Motor neuron (in vitro differentiated cells): Measurements from ENCODE around the gene MAN2A1. TPM values are rescaled to one million over a fixed set of nuclear protein-coding genes. Genes with fewer than 3 reads are reported as not detected.
A peak's percentile ranks its signal among the peaks of the same experiment; 100 is the strongest.

Source experiments
- ATAC-seq, 8 experiments: fragments of 200-7000 bp; cut with Tn5 transposase; replicated peaks in 6 of 8; 2 replicates each; pipeline ENCODE4 v1.8.0; 2021; ENCODE audit warnings: mild to moderate bottlenecking in 8 of 8, moderate library complexity in 8 of 8
- H3K27ac ChIP-seq, 2 donors: fragments of 250-450 bp; sonication (Bioruptor Pico); 2 replicates each; pipeline ENCODE4 v1.9.0; 2021; ENCODE audit warnings: antibody characterized with exemption in 2 of 2, mild to moderate bottlenecking in 2 of 2, moderate library complexity in 1 of 2
- H3K4me1 ChIP-seq, 2 donors: fragments of 250-450 bp; sonication (Bioruptor Pico); replicated peaks in 1 of 2; 2 replicates each; pipeline ENCODE4 v1.6.1; 2021; ENCODE audit warnings: antibody characterized with exemption in 2 of 2, mild to moderate bottlenecking in 2 of 2, moderate library complexity in 1 of 2
- H3K4me3 ChIP-seq, 5 donors: fragments of 250-450 bp; sonication (Bioruptor Pico); 2 replicates each; pipeline ENCODE4 v1.9.0; 2021; ENCODE audit warnings: antibody characterized with exemption in 5 of 5, mild to moderate bottlenecking in 5 of 5, moderate library complexity in 4 of 5
- WGBS, 10 experiments: fragments of 450-650 bp; shearing (Covaris generic); methylation state at CpG; one replicate each; pipeline ENCODE4 v1.0.0; 2022; 5-methylcytosine and 5-hydroxymethylcytosine counted together
- in situ Hi-C, 9 experiments: fragments of 400-800 bp; cut with MboI; loops; one replicate each; pipeline ENCODE4 v1.15.0; 2021; ENCODE audit warnings: low sequenced_read_pairs in 9 of 9, low pct_unique_long_range_greater_than_20kb in 2 of 9; ENCODE audit not compliant: unreplicated experiment in 9 of 9
- total RNA-seq, 8 experiments: library from RNA; unstranded; fragments of 300-600 nt; gene quantifications; 2 replicates each; pipeline versions ENCODE4 v1.2.3 to v1.2.4, GENCODE V29; 2022

MAN2A1 gene
- total RNA-seq, 8 experiments from 2014 or later: 9.1 to 59.7 (median 15.5) TPM

GRCh38 chr5:109718632-109719031, 28.9 kb downstream of the MAN2A1 start:
- WGBS, 10 experiments: 83 to 100% (median 100%) methylated on average over 1 to 4 of the region's 4 CpGs; no CpG with 5 or more reads in 2 of the 10 experiments
- ATAC-seq: no peak
- H3K27ac ChIP-seq: no peak overlapping the region
- H3K4me3 ChIP-seq: no peak overlapping the region
- in situ Hi-C loops: no loop called here
- H3K4me1 ChIP-seq: peaks cover 0 to 3% of the 10 kb centered on the region in 2 donors

GRCh38 chr5:109719978-109720377, 30.3 kb downstream of the MAN2A1 start:
- Histone ChIP-seq H3K4me3 (no peak overlapping the region), H3K4me1 (peaks cover 0 to 3% of the 10 kb centered on the region in 2 donors), H3K27ac (no peak overlapping the region)
- no peak for ATAC-seq
- in situ Hi-C loops: no loop called here

- Histone ChIP-seq H3K4me3 (no peak overlapping the region), H3K4me1 (peaks cover 0 to 3% of the 10 kb centered on the region in 2 donors), H3K27ac (no peak overlapping the region)
- WGBS, 10 experiments: 86 to 100% (median 100%) methylated on average over 1 of the region's 1 CpG; no CpG with 5 or more reads in 4 of the 10 experiments
- in situ Hi-C loops: no loop called here
- ATAC-seq: peak in 3 of 8 experiments; percentile 18 to 74 (median 21)
These were observed 32.0 kb downstream of the MAN2A1 start for GRCh38 chr5:109721741-109722140.

GRCh38 chr5:109723606-109724005, 33.9 kb downstream of the MAN2A1 start:
- peaks cover 0 to 3% of the 10 kb centered on the region in 2 donors for H3K4me1 ChIP-seq
- in situ Hi-C loops: no loop called here
- no peak overlapping the region for H3K27ac ChIP-seq
- no peak overlapping the region for H3K4me3 ChIP-seq
- ATAC-seq: no peak

- in situ Hi-C loops: no loop called here
- H3K4me1 ChIP-seq: peaks cover 0 to 3% of the 10 kb centered on the region in 2 donors
These were observed 35.4 kb downstream of the MAN2A1 start for GRCh38 chr5:109725135-109725534.

GRCh38 chr5:109739741-109740728, 50.3 kb downstream of the MAN2A1 start:
- Histone ChIP-seq H3K27ac (peak overlapping the region; percentile 6 to 83), H3K4me1 (peaks cover 28 to 33% of the 10 kb centered on the region in 2 donors), H3K4me3 (peak overlapping the region in 1 of 5 donors; percentile 10)
- peak; percentile 72 to 93 (median 82) for ATAC-seq
- 0 to 100% (median 38%) methylated on average over 1 to 4 of the region's 4 CpGs for WGBS, 10 experiments
- in situ Hi-C loops: no loop called here

More at GRCh38 chr5:109725135-109725534, 35.4 kb downstream of the MAN2A1 start:
- no peak for ATAC-seq
- Histone ChIP-seq H3K4me3 (no peak overlapping the region), H3K27ac (no peak overlapping the region)
- 60 to 100% (median 63%) methylated on average over 1 of the region's 2 CpGs; no CpG with 5 or more reads in 7 of the 10 experiments for WGBS, 10 experiments

GRCh38 chr5:109740966-109741365, 51.2 kb downstream of the MAN2A1 start:
- in situ Hi-C loops: no loop called here
- 18 to 100% (median 83%) methylated on average over 1 of the region's 1 CpG; no CpG with 5 or more reads in 1 of the 10 experiments for WGBS, 10 experiments
- Histone ChIP-seq H3K4me1 (peaks cover 28 to 33% of the 10 kb centered on the region in 2 donors), H3K4me3 (no peak overlapping the region), H3K27ac (no peak overlapping the region)
- no peak for ATAC-seq

- H3K4me3 ChIP-seq: no peak overlapping the region
- ATAC-seq: peak in 3 of 8 experiments; percentile 6 to 25 (median 18)
- H3K27ac ChIP-seq: peak overlapping the region in 1 of 2 donors; percentile 4
- in situ Hi-C loops: no loop called here
- peaks cover 28 to 33% of the 10 kb centered on the region in 2 donors for H3K4me1 ChIP-seq
- 20 to 100% (median 67%) methylated on average over 1 of the region's 1 CpG; no CpG with 5 or more reads in 2 of the 10 experiments for whole genome bisulfite sequencing, 10 experiments
These were observed 51.7 kb downstream of the MAN2A1 start for GRCh38 chr5:109741390-109741789.

- ATAC-seq: no peak
- WGBS, 10 experiments: 50 to 100% (median 94%) methylated on average over 1 to 5 of the region's 5 CpGs; no CpG with 5 or more reads in 1 of the 10 experiments
- H3K4me1 ChIP-seq: peaks cover 28 to 33% of the 10 kb centered on the region in 2 donors
- in situ Hi-C loops: no loop called here
- H3K27ac ChIP-seq: no peak overlapping the region
- H3K4me3 ChIP-seq: no peak overlapping the region
These were observed 53.4 kb downstream of the MAN2A1 start for GRCh38 chr5:109743041-109743531.

- no peak overlapping the region for H3K27ac ChIP-seq
- no peak overlapping the region for H3K4me3 ChIP-seq
- 14 to 68% (median 28%) methylated on average over 1 to 3 of the region's 3 CpGs for WGBS, 10 experiments
- peaks cover 28 to 33% of the 10 kb centered on the region in 2 donors for H3K4me1 ChIP-seq
- peak in 3 of 8 experiments; percentile 20 to 63 (median 55) for ATAC-seq
- in situ Hi-C loops: no loop called here
These were observed 54.1 kb downstream of the MAN2A1 start for GRCh38 chr5:109743770-109744212.

GRCh38 chr5:109744261-109744660, 54.5 kb downstream of the MAN2A1 start:
- H3K4me3 ChIP-seq: no peak overlapping the region
- H3K4me1 ChIP-seq: peaks cover 28 to 33% of the 10 kb centered on the region in 2 donors
- H3K27ac ChIP-seq: no peak overlapping the region

GRCh38 chr5:109748546-109748945, 58.8 kb downstream of the MAN2A1 start:
- no peak overlapping the region for H3K27ac ChIP-seq
- no peak overlapping the region for H3K4me3 ChIP-seq
- H3K4me1 ChIP-seq: no peaks in the 10 kb centered on the region
- in situ Hi-C loops: no loop called here
- no peak for ATAC-seq

More at GRCh38 chr5:109744261-109744660, 54.5 kb downstream of the MAN2A1 start:
- WGBS, 10 experiments: 80 to 100% (median 95%) methylated on average over 1 to 2 of the region's 2 CpGs; no CpG with 5 or more reads in 3 of the 10 experiments
- ATAC-seq: no peak
- in situ Hi-C loops: no loop called here

GRCh38 chr5:109750463-109750862, 60.7 kb downstream of the MAN2A1 start:
- in situ Hi-C loops: no loop called here
- ATAC-seq: no peak
- Histone ChIP-seq H3K4me1 (no peaks in the 10 kb centered on the region), H3K4me3 (no peak overlapping the region), H3K27ac (no peak overlapping the region)
